GM12878 (cell line): ENCODE results near the gene WDR76. TPM values are rescaled to one million over a fixed set of nuclear protein-coding genes. Genes with fewer than 3 reads are reported as not detected.
A peak's percentile ranks its signal among the peaks of the same experiment; 100 is the strongest.

Experiments used
- ATF3 ChIP-seq: IDR thresholded peaks from 2 replicates; pipeline ENCODE4 v1.6.1; 2011; ENCODE audit warnings: low read depth, mild to moderate bottlenecking, low read length, moderate library complexity, borderline replicate concordance; ENCODE audit errors: extremely low read depth
- BCLAF1 ChIP-seq: fragments of 450-650 bp; IDR thresholded peaks from 2 replicates; pipeline ENCODE4 v1.6.1; 2017; ENCODE audit warnings: antibody characterized with exemption, mild to moderate bottlenecking, moderate library complexity
- CREM ChIP-seq: IDR thresholded peaks from 2 replicates; pipeline ENCODE4 v1.6.1; 2014; ENCODE audit warnings: antibody characterized with exemption, low read depth
- CTCF ChIP-seq, 3 experiments: IDR thresholded peaks in 2 of 3; conservative IDR thresholded peaks in 1 of 3; 2 replicates each; pipeline ENCODE4 v1.5.1; 2011; ENCODE audit warnings: low read depth in 3 of 3, low read length in 3 of 3, mild to moderate bottlenecking in 3 of 3, control low read depth in 2 of 3, moderate library complexity in 2 of 3, inconsistent platforms in 1 of 3, mixed read lengths in 1 of 3; ENCODE audit not compliant: control insufficient read depth in 2 of 3, insufficient read depth in 1 of 3; ENCODE audit errors: extremely low read depth in 1 of 3
- DPF2 ChIP-seq: fragments of 450-650 bp; IDR thresholded peaks from 2 replicates; pipeline ENCODE4 v1.6.1; 2017; ENCODE audit warnings: mild to moderate bottlenecking
- EP300 ChIP-seq, 2 experiments: fragments of 150-350 bp in 1 of 2; IDR thresholded peaks; 2 replicates each; pipeline ENCODE4 v1.6.1; 2011 to 2012; ENCODE audit warnings: low read depth in 2 of 2, low read length in 2 of 2, borderline replicate concordance in 1 of 2, improper control_type of control experiment in 1 of 2, inconsistent platforms in 1 of 2; ENCODE audit not compliant: control insufficient read depth in 1 of 2
- FOS ChIP-seq: IDR thresholded peaks from 3 replicates; pipeline ENCODE4 v1.6.1; 2011; ENCODE audit warnings: borderline replicate concordance; ENCODE audit not compliant: insufficient read length; ENCODE audit errors: extremely low read depth
- FOXK2 ChIP-seq: fragments of 450-650 bp; IDR thresholded peaks from 2 replicates; pipeline ENCODE4 v1.6.1; 2017; ENCODE audit warnings: mild to moderate bottlenecking, moderate library complexity
- HCFC1 ChIP-seq: fragments of 150-350 bp; IDR thresholded peaks from 2 replicates; pipeline ENCODE4 v1.6.1; 2014; ENCODE audit warnings: low read length
- MTA2 ChIP-seq: fragments of 450-650 bp; IDR thresholded peaks from 2 replicates; pipeline ENCODE4 v1.6.1; 2016; ENCODE audit warnings: low read depth, mild to moderate bottlenecking, moderate library complexity
- NFYB ChIP-seq: IDR thresholded peaks from 2 replicates; pipeline ENCODE4 v1.6.1; 2011; ENCODE audit warnings: low read depth, mild to moderate bottlenecking, low read length, improper control_type of control experiment, moderate library complexity; ENCODE audit not compliant: insufficient read depth
- POLR2AphosphoS2 ChIP-seq: IDR thresholded peaks from 2 replicates; pipeline ENCODE4 v1.6.1; 2011; ENCODE audit warnings: low read depth, mild to moderate bottlenecking, low read length, improper control_type of control experiment, moderate library complexity
- RELB ChIP-seq: fragments of 450-650 bp; IDR thresholded peaks from 2 replicates; pipeline ENCODE4 v1.6.1; 2017; ENCODE audit warnings: low read depth, mild to moderate bottlenecking, moderate library complexity
- SMAD1 ChIP-seq: fragments of 450-650 bp; IDR thresholded peaks from 2 replicates; pipeline ENCODE4 v1.6.1; 2018; ENCODE audit warnings: mild to moderate bottlenecking, low read depth; ENCODE audit not compliant: partially characterized antibody
- ZNF207 ChIP-seq: fragments of 450-650 bp; IDR thresholded peaks from 2 replicates; pipeline ENCODE4 v1.6.1; 2014; ENCODE audit warnings: antibody characterized with exemption, mild to moderate bottlenecking, borderline replicate concordance
- ZNF384 ChIP-seq: IDR thresholded peaks from 2 replicates; pipeline ENCODE4 v1.6.1; 2012; ENCODE audit warnings: low read depth, mild to moderate bottlenecking, low read length, improper control_type of control experiment, borderline replicate concordance
- ZNF687 ChIP-seq: fragments of 450-650 bp; IDR thresholded peaks from 2 replicates; pipeline ENCODE4 v1.6.1; 2017; ENCODE audit warnings: mild to moderate bottlenecking, moderate library complexity
- polyA plus RNA-seq, 11 experiments: library from polyadenylated mRNA; depleted of rRNA in 4 of 11; unstranded in 6 of 11; stranded (reverse) in 5 of 11; fragments of >200 nt; fragmentation: Nextera tagmentation in 4 of 11; fragmentation: Illumina TruSeq in 1 of 11; extraction: Ambion mirVana in 4 of 11; extraction: Trizol in 1 of 11; gene quantifications; 1 replicate in 1 of 11; 2 replicates in 10 of 11; pipeline versions ENCODE4 v1.2.1 to v1.2.3, GENCODE V29; 2011 to 2016; ENCODE audit warnings: inconsistent platforms in 2 of 11, missing spikeins in 2 of 11, low read depth in 1 of 11
- total RNA-seq, 4 experiments: library from RNA; depleted of rRNA in 3 of 4; stranded (reverse); fragments of >200 nt in 3 of 4; fragmentation: Illumina TruSeq in 1 of 4; extraction: Trizol in 1 of 4; gene quantifications; 2 replicates each; pipeline versions ENCODE4 v1.2.1 to v1.2.3, GENCODE V29; 2013 to 2021

WDR76 gene
- total and polyA plus RNA-seq, 10 of the 15 experiments (the other 5 are each of a cell fraction or from before 2014, with no cell fraction given): 8.0 to 59.7 (median 34.5) TPM

GRCh38 chr15:43791993-43792760 is 34.6 kb upstream of the WDR76 start, which contains the start of gene SERF2 (continued):
- TF ChIP-seq FOS (peak; percentile 40), HCFC1 (peak; percentile 16; the same call in 1 of the 2 replicates), CREM (peak; percentile 62), DPF2 (peak; percentile 62), CTCF (IDR thresholded peaks at IDR 0.05 in 2 of 3, conservative IDR thresholded peaks at IDR 0.05 in 1 of 3; ENCODE audit: control insufficient read depth in 2 of 3, extremely low read depth in 1 of 3, insufficient read depth in 1 of 3, low read depth in 3 of 3, low read length in 3 of 3) (no peak), FOXK2 (no peak), SMAD1 (peak; percentile 80), ATF3 (peak; percentile 92), RELB (peak; percentile 10; the same call in 1 of the 2 replicates), EP300 (IDR thresholded peaks at IDR 0.05; ENCODE audit: borderline replicate concordance in 1 of 2, control insufficient read depth in 1 of 2, low read depth in 2 of 2, low read length in 2 of 2) (peak in 1 of 2 experiments; percentile 24; a peak in 1 of 4 replicates), POLR2AphosphoS2 (peak; percentile 90; the same call in 1 of the 2 replicates), BCLAF1 (no peak), ZNF687 (peak; percentile 57), ZNF207 (peak; percentile 55; the same call in 1 of the 2 replicates), MTA2 (peak; percentile 39), ZNF384 (no peak), NFYB (peak; percentile 77; the same call in 1 of the 2 replicates)
